NCI-H82 treated with DMSO at 0.1 percent for 48 hours (cell line): Measurements from ENCODE around the gene FOXI1.

Source experiments
- DNase-seq: peaks from one replicate; lab custom pipeline; 2025; ENCODE audit not compliant: unreplicated experiment; lab: John Stamatoyannopoulos, UW

Gene FOXI1

GRCh38 chr5:170149206-170149515 lies 43.5 kb downstream of the FOXI1 start:
- DNase-seq, result no peak

GRCh38 chr5:170150713-170151096 lies 45.0 kb downstream of the FOXI1 start:
- DNase-seq, result no peak

- no peak for DNase-seq
These were observed 45.6 kb downstream of the FOXI1 start for GRCh38 chr5:170151097-170151831.

GRCh38 chr5:170152767-170153166 lies 47.1 kb downstream of the FOXI1 start:
- no peak for DNase-seq

- no peak for DNase-seq
These were observed 48.6 kb downstream of the FOXI1 start for GRCh38 chr5:170154297-170154696.

- DNase-seq, result no peak
These were observed 49.0 kb downstream of the FOXI1 start for GRCh38 chr5:170154744-170155143.

GRCh38 chr5:170155771-170156170 lies 50.1 kb downstream of the FOXI1 start:
- DNase-seq, result no peak

- no peak for DNase-seq
These were observed 53.5 kb downstream of the FOXI1 start for GRCh38 chr5:170159101-170159698.
